ENCODE data around the gene CREBL2.
"Not testable (repeated sequence)": the region's sequence is repeated elsewhere in the genome, so short reads cannot be mapped to it uniquely, and the experiment has no call there.

The CREBL2 gene

DNA sequence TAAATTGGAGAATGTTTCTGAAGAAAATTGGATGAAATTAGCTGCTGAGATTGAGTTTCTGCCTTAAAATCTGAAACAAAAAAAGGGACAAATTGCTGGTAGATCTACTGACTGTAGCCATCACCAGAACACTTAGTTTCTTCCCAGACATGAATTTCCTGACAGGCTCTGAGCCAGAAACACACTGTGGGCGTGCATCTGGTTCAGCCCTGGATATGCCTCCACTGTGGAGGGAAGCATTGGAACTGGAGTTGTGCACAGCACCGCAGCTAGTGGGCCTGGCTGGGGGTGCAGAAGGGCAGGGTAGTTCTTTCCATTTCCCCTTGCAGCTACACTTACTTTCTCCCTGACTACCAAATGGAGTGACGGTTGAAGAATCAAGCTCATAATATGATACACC is 31.2 kb downstream of the CREBL2 start:
- no peak for DNase-seq

DNA sequence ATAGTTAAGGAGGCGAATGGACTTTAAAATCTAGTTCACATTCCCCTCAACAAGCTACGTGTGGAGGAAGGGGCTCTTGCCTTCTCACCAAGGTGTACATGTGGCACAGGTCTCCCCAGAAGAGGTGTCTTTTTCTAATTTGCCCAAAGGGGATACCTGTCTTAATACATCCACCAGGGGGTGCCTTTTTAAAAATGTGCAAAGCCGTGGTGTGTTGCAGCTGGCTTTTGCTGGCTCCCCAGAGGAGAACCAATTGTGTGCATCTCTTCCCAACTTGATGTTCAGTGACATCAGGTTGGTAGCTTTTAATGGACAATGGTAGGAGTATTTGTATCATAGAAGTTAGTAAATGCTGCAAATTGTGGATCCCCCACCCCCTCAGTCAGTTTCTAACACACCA is 33.8 kb downstream of the CREBL2 start:
- no peak for DNase-seq

- peak; percentile 17 for DNase-seq
Measured at GRCh38 chr12:12645968-12646367, 34.3 kb downstream of the CREBL2 start.

DNA sequence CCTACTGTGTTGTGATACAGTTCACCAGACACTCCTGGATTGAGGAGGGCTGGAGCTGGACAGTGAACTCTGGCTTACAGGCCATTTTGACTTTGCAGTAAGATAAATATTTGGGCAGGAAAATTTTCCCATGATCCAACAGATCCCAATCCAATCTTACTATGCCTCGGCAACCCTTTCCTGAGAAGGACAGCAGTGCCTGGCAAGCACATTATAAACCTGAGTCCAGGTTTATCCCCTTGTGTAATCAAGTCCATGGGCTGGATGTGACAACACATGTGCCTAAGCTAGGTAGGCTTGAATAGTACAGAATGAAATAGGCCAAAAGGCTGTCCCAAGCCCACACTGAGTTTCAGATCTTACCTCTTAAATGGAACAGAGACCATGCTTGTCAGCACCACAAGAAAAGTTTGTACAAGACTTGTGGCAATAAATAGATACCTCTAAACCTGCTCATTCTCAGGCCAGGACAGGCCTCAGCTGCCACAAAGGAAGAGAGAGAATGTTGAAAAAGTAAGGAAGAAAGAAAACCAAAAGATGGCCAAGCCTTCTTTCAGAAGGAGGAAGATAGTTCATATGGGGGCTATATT is 34.9 kb downstream of the CREBL2 start:
- no peak for DNase-seq

- DNase-seq: no peak
Measured at GRCh38 chr12:12648284-12648683, 36.6 kb downstream of the CREBL2 start.

GRCh38 chr12:12648951-12649650 is 37.4 kb downstream of the CREBL2 start:
- no peak for DNase-seq

DNA sequence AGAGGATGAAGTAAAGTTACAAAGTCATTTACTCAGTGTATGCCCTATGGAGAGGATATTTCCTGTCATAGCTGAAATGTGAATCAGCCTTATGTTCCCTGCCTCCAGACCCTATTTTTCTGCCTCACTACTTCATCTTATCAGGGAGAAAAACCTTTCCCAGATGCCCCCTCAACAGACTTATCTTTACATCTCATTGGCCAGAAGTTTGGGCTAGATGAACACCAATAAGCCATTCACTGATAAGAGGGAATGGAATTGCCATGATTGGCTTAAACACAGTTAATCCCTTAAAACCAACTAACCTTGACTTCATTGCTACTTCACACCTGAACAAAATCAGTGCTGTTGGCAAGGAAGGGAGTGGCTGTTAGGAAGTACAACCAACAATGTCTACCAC is 40.1 kb downstream of the CREBL2 start:
- DNase-seq: no peak

GRCh38 chr12:12652704-12653103 is 41.0 kb downstream of the CREBL2 start:
- DNase-seq: not testable (repeated sequence)

- DNase-seq: no peak
Measured at GRCh38 chr12:12653922-12654321, 42.2 kb downstream of the CREBL2 start.

DNA sequence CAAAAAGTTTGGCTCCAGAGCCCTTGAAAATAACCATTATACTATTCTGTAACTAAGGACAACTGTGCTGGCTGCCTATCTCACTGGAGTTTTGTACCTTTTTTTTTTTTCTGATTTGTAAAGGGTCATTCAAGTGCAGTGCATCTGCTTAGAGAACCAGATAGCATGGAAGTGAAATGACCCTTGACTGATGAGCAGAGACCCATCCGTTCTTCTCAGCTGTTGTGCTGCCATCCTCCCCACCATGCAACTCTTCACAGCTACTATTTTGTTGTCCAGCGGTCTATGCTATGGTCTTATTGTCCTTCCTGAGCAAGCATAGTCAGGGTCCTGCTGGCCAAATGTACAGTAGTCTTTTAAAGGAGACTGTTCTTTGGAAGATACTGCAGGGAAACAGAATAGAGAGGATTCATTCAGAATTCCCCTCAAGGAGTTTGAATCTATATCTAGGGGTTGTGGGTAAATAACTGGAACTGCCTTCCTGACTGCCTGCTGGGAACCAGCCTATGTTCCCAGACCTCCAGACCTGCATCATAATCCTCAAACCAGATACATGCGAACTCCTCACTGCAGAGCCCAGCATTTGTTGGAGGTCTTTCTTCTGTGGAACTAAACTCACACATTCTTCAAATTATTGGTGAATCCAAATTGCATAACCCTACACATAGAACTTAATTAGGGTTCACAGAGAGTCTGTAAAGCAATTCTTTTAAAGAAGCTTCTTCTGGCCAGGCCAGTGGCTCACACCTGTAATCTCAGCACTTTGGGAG is 43.2 kb downstream of the CREBL2 start:
- no peak for DNase-seq

GRCh38 chr12:12660201-12660600 is 48.5 kb downstream of the CREBL2 start:
- DNase-seq: no peak

- no peak for DNase-seq
Measured at GRCh38 chr12:12661086-12661856, 49.6 kb downstream of the CREBL2 start.

- DNase-seq: no peak
Measured at GRCh38 chr12:12663644-12664294, 52.1 kb downstream of the CREBL2 start.

GRCh38 chr12:12665194-12665593 is 53.5 kb downstream of the CREBL2 start:
- DNase-seq: no peak

- no peak for DNase-seq
Measured at GRCh38 chr12:12668005-12668404, 56.3 kb downstream of the CREBL2 start.

- DNase-seq: no peak
Measured at GRCh38 chr12:12669020-12669419, 57.3 kb downstream of the CREBL2 start.

DNA sequence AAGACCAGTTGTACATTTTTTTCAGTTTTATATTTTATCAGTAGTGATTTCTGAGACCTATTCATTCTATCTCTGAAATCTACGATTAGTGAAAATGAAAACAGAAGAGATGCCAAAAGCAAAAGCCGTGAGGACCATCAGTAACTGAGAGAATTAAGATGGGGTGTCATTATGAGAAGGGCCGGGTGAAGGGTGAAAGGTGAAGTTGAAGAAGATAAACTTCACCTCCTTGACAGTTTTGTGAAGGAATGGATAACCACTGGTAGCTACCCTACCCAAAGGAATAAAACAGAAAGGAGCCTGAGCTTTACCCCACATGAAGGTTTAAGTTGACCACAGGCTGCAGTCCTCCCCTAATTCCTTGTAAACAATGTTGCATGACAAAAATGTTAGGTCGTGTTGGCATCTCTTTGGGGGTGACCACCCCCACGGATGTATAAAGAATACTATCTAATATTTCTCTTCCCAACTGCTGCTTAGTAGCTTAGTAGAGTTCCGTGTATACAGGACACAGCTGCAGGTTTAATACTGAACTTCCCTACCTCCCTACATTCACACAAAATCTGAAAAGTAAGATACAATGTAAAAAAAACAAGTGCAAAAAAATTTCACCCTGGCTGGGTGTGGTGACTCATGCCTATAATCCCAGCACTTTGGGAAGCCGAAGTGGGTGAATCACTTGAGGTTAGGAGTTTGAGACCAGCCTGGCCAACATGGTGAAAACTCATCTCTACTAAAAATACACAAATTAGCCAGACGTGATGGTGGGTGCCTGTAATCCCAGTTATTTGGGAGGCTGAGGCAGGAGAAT is 60.4 kb downstream of the CREBL2 start:
- no peak for DNase-seq

DNA sequence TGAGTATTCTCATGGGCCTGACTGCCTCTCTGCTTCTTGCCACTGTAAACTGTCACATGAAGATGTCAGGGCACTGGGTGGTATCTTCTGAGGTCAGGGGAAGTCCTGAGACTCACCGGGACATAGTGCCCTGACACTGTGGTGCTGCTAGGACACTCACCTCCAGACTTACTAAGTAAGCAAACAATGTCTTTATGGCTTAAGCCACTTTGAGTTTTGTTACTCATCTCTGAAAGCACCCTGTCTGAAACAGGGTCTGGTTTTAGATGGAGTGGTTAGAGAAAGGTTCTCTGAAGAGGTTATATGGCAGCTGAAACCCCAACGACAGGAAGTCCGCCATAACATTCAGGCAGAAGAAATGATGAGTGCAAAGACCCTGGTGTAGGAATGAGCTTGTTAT is 61.6 kb downstream of the CREBL2 start:
- DNase-seq: no peak

GRCh38 chr12:12676605-12677004 is 64.9 kb downstream of the CREBL2 start:
- DNase-seq: no peak

DNA sequence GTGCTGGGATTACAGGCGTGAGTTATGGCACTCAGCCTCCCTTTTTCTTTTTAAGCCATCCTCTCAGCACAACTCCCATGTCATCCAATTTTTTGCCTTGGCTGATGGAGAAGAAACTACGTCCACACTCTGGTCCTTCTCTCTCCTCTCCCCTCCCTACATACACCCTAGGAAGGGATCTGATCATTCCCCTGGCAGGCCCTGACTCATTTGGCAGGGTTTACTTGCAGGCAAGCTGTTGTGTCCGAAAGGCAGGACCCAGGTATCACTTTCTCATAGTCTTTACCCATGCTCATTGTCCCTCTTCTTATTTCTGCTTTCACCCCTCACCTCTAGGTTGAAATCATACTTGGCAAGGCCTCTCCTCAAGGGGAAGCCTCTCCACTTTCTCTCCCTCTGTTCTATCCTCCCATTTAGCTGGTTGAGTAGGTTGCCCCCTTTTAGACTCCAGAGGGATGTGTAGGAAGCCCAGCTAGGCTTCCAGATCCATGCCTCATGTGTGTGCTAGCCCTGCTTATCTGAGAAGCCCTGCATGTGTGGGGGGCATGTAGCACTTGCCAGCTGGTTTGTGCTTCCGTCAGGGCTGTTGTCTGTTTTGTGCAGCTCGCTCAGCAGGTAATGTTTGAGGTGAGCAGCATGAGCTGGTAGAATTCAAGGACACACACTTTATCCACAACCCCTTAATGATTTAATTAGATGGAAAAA is 69.5 kb downstream of the CREBL2 start:
- no peak for DNase-seq

DNA sequence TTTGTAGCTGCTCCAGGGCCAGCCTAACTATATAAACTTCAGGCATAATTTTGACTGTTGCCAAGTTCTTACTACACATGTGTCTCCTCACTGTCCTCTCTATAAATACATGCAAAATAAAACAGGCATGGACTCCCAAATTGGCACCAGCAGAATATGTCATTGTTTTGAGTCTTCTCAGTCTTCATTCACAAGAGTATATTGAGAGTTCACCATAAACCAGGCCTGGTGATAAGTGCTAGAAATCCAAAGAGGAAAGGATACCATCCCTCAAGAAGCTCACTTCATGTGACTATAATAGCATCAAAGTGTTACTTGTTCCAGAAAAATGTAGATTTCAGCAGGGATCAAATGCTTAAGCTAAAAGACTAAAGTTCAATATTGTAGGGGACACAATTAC is 70.6 kb downstream of the CREBL2 start:
- no peak for DNase-seq

All from stimulated activated naive CD4-positive, alpha-beta T cell treated with Interleukin-2 at 50 U/mL for 16 hours (primary cell).